Jurkat, Clone E6-1 (cell line): ENCODE data around the gene NAP1L5. TPM values are rescaled to one million over a fixed set of nuclear protein-coding genes. Genes with fewer than 3 reads are reported as not detected.

ENCODE experiments used
- DNase-seq: peaks from one replicate; pipeline ENCODE4 v3.0.0-alpha.2; 2011; ENCODE audit warnings: low read depth, low spot score
- H3K4me3 ChIP-seq: 2 replicates; pipeline ENCODE4 v1.5.1; 2011; ENCODE audit warnings: mild to moderate bottlenecking, low read length, control low read depth, moderate library complexity
- polyA plus RNA-seq: library from polyadenylated mRNA; unstranded; fragments of >200 nt; gene quantifications from one replicate; pipeline ENCODE4 v1.2.1, GENCODE V29; 2012; ENCODE audit warnings: missing spikeins; ENCODE audit not compliant: insufficient read length, insufficient read depth

The NAP1L5 gene
- polyA plus RNA-seq = 8.2 TPM

GRCh38 chr4:88697588-88698329 is at the start of gene NAP1L5:
NAP1L5 (minus strand) TSS chr4:88697829; CDS start chr4:88697754, 75 bp downstream.
- DNase-seq = peak; percentile 52
- peak within 1 kb of the TSS; percentile 67 for H3K4me3 ChIP-seq

- DNase-seq = no peak
- no peak overlapping the region for H3K4me3 ChIP-seq
Observed at GRCh38 chr4:88747351-88747750, 49.7 kb upstream of the NAP1L5 start.

GRCh38 chr4:88746206-88746605 is 48.6 kb upstream of the NAP1L5 start:
- H3K4me3 ChIP-seq = no peak overlapping the region
- no peak for DNase-seq

- no peak for DNase-seq
- no peak overlapping the region for H3K4me3 ChIP-seq
Observed at GRCh38 chr4:88745581-88746163, 48.0 kb upstream of the NAP1L5 start.

- no peak for DNase-seq
- H3K4me3 ChIP-seq = no peak overlapping the region
Observed at GRCh38 chr4:88745175-88745574, 47.5 kb upstream of the NAP1L5 start.

GRCh38 chr4:88744609-88745008 is 47.0 kb upstream of the NAP1L5 start:
- DNase-seq = no peak
- no peak overlapping the region for H3K4me3 ChIP-seq

GRCh38 chr4:88743696-88744095 is 46.1 kb upstream of the NAP1L5 start:
- no peak for DNase-seq
- H3K4me3 ChIP-seq = no peak overlapping the region

- H3K4me3 ChIP-seq = no peak overlapping the region
- no peak for DNase-seq
Observed at GRCh38 chr4:88742561-88742960, 44.9 kb upstream of the NAP1L5 start.

- no peak for DNase-seq
- no peak overlapping the region for H3K4me3 ChIP-seq
Observed at GRCh38 chr4:88738180-88738579, 40.6 kb upstream of the NAP1L5 start.

GRCh38 chr4:88737307-88737941 is 39.8 kb upstream of the NAP1L5 start:
- peak; percentile 86 for DNase-seq
- H3K4me3 ChIP-seq = no peak overlapping the region

GRCh38 chr4:88736264-88736663 is 38.6 kb upstream of the NAP1L5 start:
- H3K4me3 ChIP-seq = no peak overlapping the region
- no peak for DNase-seq

- no peak for DNase-seq
- H3K4me3 ChIP-seq = no peak overlapping the region
Observed at GRCh38 chr4:88735564-88735963, 37.9 kb upstream of the NAP1L5 start.

- no peak overlapping the region for H3K4me3 ChIP-seq
- DNase-seq = no peak
Observed at GRCh38 chr4:88734403-88734949, 36.8 kb upstream of the NAP1L5 start.

GRCh38 chr4:88732714-88733368 is 35.2 kb upstream of the NAP1L5 start:
- H3K4me3 ChIP-seq = no peak overlapping the region
- no peak for DNase-seq

- H3K4me3 ChIP-seq = no peak overlapping the region
- DNase-seq = peak; percentile 4
Observed at GRCh38 chr4:88731381-88731780, 33.8 kb upstream of the NAP1L5 start.

GRCh38 chr4:88730811-88731210 is 33.2 kb upstream of the NAP1L5 start:
- H3K4me3 ChIP-seq = no peak overlapping the region
- DNase-seq = peak; percentile 89

GRCh38 chr4:88729146-88729760 is 31.6 kb upstream of the NAP1L5 start:
- DNase-seq = peak; percentile 68
- no peak overlapping the region for H3K4me3 ChIP-seq

GRCh38 chr4:88728146-88728545 is 30.5 kb upstream of the NAP1L5 start:
- peak; percentile 19 for DNase-seq
- H3K4me3 ChIP-seq = no peak overlapping the region

GRCh38 chr4:88725986-88726385 is 28.4 kb upstream of the NAP1L5 start:
- DNase-seq = no peak
- H3K4me3 ChIP-seq = no peak overlapping the region
